DMS79 (cell line): Measurements from ENCODE around the gene MAN1B1.

ENCODE experiments used
- DNase-seq: peaks from one replicate; lab custom pipeline; 2025; lab: John Stamatoyannopoulos, UW

Gene MAN1B1

GRCh38 chr9:137086531-137087408 is at the start of gene MAN1B1:
TSS of gene MAN1B1 (plus strand) at chr9:137086985. CDS start at chr9:137087000, 15 bp downstream.
- DNase-seq: peak; percentile 96

- no peak for DNase-seq
Observed at GRCh38 chr9:137037035-137037434, 49.8 kb upstream of the MAN1B1 start.

- DNase-seq: no peak
Observed at GRCh38 chr9:137037483-137037882, 49.3 kb upstream of the MAN1B1 start.

GRCh38 chr9:137038916-137039315 is 47.9 kb upstream of the MAN1B1 start:
- no peak for DNase-seq

GRCh38 chr9:137039611-137040366 is 47.0 kb upstream of the MAN1B1 start:
- no peak for DNase-seq

GRCh38 chr9:137040568-137040967 is 46.2 kb upstream of the MAN1B1 start:
- no peak for DNase-seq

GRCh38 chr9:137041124-137041523 is 45.7 kb upstream of the MAN1B1 start:
- DNase-seq: no peak

- no peak for DNase-seq
Observed at GRCh38 chr9:137042751-137043727, 43.7 kb upstream of the MAN1B1 start.

GRCh38 chr9:137044037-137044436 is 42.7 kb upstream of the MAN1B1 start:
- DNase-seq: peak; percentile 41

GRCh38 chr9:137044502-137045177 is 42.1 kb upstream of the MAN1B1 start:
- DNase-seq: peak; percentile 19

- DNase-seq: peak; percentile 17
Observed at GRCh38 chr9:137045294-137046087, 41.3 kb upstream of the MAN1B1 start.

GRCh38 chr9:137046088-137046787 is 40.5 kb upstream of the MAN1B1 start, which contains the start of gene NPDC1:
TSS of gene NPDC1 (minus strand) at chr9:137046177. CDS start at chr9:137045989, 188 bp downstream.
- peak; percentile 74 for DNase-seq

- no peak for DNase-seq
Observed at GRCh38 chr9:137048655-137049543, 37.9 kb upstream of the MAN1B1 start.

GRCh38 chr9:137049544-137050449 is 37.0 kb upstream of the MAN1B1 start:
- DNase-seq: no peak

GRCh38 chr9:137050570-137050969 is 36.2 kb upstream of the MAN1B1 start:
- no peak for DNase-seq

GRCh38 chr9:137051145-137051724 is 35.5 kb upstream of the MAN1B1 start:
- DNase-seq: no peak

- no peak for DNase-seq
Observed at GRCh38 chr9:137052293-137052692, 34.5 kb upstream of the MAN1B1 start.
